Left ventricle myocardium inferior (tissue), 1 donor: ENCODE data around the gene ITIH5. TPM values are rescaled to one million over a fixed set of nuclear protein-coding genes. Genes with fewer than 3 reads are reported as not detected.
"Not testable (repeated sequence)": the region's sequence is repeated elsewhere in the genome, so short reads cannot be mapped to it uniquely, and the experiment has no call there.

Experiments used
- DNase-seq: peaks from one replicate; pipeline ENCODE4 v3.0.0-alpha.2; 2020
- H3K27ac ChIP-seq: fragments of 200-600 bp; replicated peaks from 2 replicates; pipeline ENCODE4 v1.8.0; 2021
- H3K27me3 ChIP-seq: fragments of 200-600 bp; 2 replicates; pipeline ENCODE4 v1.8.0; 2021; ENCODE audit warnings: low read depth
- H3K36me3 ChIP-seq: fragments of 200-600 bp; 2 replicates; pipeline ENCODE4 v1.8.0; 2021
- H3K4me1 ChIP-seq: fragments of 200-600 bp; 2 replicates; pipeline ENCODE4 v1.8.0; 2021
- H3K4me3 ChIP-seq: fragments of 200-600 bp; 2 replicates; pipeline ENCODE4 v1.8.0; 2021; ENCODE audit warnings: mild to moderate bottlenecking, moderate library complexity
- H3K9me3 ChIP-seq: fragments of 200-600 bp; replicated peaks from 2 replicates; pipeline ENCODE4 v1.8.0; 2021
- intact Hi-C: fragments of 100-400 bp; cut with micrococcal nuclease; formaldehyde crosslinking; loops from one replicate; pipeline ENCODE4 v1.11.0; 2022
- total RNA-seq: library from RNA; stranded (reverse); fragmentation: NEBNext Ultra II Directional; extraction: Animal tissue kit (Norgen Biotek cat#: 25700); gene quantifications from one replicate; pipeline ENCODE4 v1.2.1, GENCODE V29; 2021
- TF ChIP-seq, protein P1 (sequence below): fragments of 200-600 bp; IDR thresholded peaks from 2 replicates; pipeline ENCODE4 v1.8.0; 2021; ENCODE audit warnings: antibody characterized with exemption, mild to moderate bottlenecking, borderline replicate concordance
- donor health status: DM: no; HTN: yes; CAD: no; lungs with severe emphysema.

Gene ITIH5
- total RNA-seq, 1 donor from 2014 or later = 10.8 TPM

DNA sequence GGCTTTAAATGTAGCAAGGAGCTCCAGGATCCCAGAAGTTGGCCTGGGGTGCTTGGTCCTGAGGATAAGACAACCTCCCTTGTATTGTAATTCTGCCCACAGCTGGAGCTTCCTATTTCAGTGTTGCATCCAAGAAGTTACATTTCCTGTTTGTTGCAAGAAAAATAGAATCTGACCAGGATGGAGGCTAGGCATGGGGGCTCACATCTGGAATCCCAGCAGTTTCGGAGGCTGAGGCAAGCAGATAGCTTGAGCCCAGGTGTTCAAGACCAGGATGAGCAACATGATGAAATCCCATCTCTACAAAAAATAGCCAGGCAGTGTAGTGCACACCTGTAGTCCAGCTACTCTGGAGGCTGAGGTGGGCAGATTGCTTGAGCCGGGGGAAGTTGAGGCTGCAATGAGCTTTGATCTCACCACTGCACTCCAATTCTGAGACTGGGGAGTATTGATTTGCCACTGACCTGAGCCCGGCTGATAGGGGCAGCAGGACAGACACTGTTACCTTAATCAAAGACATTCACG lies 35.6 kb upstream of the ITIH5 start:
- peaks cover 1% of the 10 kb centered on the region for H3K4me1 ChIP-seq
- peaks cover 65% of the 10 kb centered on the region for H3K27me3 ChIP-seq
- no peak overlapping the region for H3K4me3 ChIP-seq
- DNase-seq = no peak
- TF ChIP-seq, protein P1, sequence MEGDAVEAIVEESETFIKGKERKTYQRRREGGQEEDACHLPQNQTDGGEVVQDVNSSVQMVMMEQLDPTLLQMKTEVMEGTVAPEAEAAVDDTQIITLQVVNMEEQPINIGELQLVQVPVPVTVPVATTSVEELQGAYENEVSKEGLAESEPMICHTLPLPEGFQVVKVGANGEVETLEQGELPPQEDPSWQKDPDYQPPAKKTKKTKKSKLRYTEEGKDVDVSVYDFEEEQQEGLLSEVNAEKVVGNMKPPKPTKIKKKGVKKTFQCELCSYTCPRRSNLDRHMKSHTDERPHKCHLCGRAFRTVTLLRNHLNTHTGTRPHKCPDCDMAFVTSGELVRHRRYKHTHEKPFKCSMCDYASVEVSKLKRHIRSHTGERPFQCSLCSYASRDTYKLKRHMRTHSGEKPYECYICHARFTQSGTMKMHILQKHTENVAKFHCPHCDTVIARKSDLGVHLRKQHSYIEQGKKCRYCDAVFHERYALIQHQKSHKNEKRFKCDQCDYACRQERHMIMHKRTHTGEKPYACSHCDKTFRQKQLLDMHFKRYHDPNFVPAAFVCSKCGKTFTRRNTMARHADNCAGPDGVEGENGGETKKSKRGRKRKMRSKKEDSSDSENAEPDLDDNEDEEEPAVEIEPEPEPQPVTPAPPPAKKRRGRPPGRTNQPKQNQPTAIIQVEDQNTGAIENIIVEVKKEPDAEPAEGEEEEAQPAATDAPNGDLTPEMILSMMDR = no peak
- intact Hi-C loops = no loop called here
- H3K9me3 ChIP-seq = no peaks in the 10 kb centered on the region
- H3K36me3 ChIP-seq = no peaks in the 10 kb centered on the region
- H3K27ac ChIP-seq = no peak overlapping the region

DNA sequence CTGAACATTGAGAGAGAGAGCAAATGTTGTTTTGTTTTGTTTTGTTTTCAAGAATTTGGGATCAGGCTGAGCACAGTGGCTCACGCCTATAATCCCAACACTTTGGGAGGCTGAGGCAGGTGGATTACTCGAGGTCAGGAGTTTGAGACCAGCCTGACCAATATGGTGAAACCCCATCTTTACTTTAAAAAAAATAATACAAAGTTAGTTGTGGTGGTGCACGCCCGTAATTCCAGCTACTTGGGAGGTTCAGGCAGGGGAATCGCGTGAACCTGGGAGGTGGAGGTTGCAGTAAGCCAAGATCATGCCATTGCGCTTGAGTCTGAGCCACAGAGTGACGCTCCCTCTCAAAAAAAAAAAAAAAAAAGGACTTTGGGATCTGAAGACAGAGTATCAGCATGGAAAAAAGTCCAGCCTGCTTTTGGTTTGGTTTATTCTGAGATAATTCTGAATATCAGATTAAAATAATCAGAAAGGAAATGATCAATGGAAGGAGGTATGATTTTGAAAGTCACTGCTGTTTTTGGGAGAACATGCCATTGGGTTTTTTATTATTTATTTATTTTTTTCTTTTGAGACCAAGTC lies 34.5 kb upstream of the ITIH5 start:
- Histone ChIP-seq H3K36me3 (no peaks in the 10 kb centered on the region), H3K4me1 (peaks cover 12% of the 10 kb centered on the region), H3K4me3 (no peak overlapping the region), H3K27me3 (peaks cover 54% of the 10 kb centered on the region), H3K9me3 (no peaks in the 10 kb centered on the region), H3K27ac (no peak overlapping the region)
- DNase-seq = no peak
- intact Hi-C loops = no loop called here
- TF ChIP-seq, protein P1 = no peak

DNA sequence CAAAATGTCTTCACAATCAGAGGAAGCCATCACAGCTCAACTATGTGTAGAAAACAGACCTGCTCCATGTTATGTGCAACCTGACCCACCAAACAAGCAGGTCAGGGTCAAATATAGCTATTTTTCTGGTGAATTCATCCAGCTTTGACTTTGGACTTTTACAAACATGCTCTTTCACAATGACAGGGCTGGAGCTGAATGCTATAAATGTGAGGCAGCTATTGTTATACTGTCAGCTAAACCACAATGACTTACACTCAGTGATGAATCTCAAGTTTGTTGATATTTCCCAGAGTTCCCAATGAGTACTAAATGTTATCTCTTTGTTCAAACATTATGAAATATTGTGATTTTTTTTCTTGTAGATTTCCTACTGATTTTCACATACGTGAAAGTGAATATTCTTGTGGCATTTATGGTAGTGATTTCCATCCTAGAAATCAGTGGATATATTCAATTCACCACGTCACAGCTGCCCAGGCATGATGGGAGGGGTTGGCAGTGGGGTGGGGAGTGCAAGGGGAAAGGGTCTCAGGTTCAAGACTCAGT lies 33.9 kb upstream of the ITIH5 start:
- no peaks in the 10 kb centered on the region for H3K36me3 ChIP-seq
- no peak overlapping the region for H3K4me3 ChIP-seq
- DNase-seq = no peak
- no peak overlapping the region for H3K27ac ChIP-seq
- intact Hi-C loops = no loop called here
- peaks cover 48% of the 10 kb centered on the region for H3K27me3 ChIP-seq
- TF ChIP-seq, protein P1 = no peak
- no peaks in the 10 kb centered on the region for H3K9me3 ChIP-seq
- H3K4me1 ChIP-seq = peaks cover 13% of the 10 kb centered on the region

DNA sequence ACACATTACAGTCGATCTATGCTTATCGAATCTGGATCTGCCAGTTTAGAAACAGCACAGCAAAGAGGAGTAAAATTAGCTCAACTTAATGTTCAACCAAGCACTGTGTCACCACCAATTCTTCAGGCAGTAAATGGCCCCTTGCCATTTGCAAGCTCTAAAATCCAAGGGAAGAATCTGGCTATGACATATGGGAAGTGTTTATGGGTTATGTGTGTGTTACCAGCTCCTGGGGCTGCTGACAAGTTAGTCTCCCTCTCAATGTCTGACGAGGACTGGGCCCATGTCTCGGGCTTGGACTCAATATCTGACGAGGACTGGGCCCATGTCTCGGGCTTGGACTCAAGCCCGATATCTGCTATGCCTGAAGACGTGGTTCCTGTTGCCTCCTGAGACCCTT lies 30.7 kb upstream of the ITIH5 start:
- no peak overlapping the region for H3K27ac ChIP-seq
- DNase-seq = no peak
- no peaks in the 10 kb centered on the region for H3K36me3 ChIP-seq
- peaks cover 10% of the 10 kb centered on the region for H3K9me3 ChIP-seq
- peaks cover 19% of the 10 kb centered on the region for H3K27me3 ChIP-seq
- TF ChIP-seq, protein P1 = no peak
- peaks cover 13% of the 10 kb centered on the region for H3K4me1 ChIP-seq
- intact Hi-C loops = no loop called here
- no peak overlapping the region for H3K4me3 ChIP-seq

DNA sequence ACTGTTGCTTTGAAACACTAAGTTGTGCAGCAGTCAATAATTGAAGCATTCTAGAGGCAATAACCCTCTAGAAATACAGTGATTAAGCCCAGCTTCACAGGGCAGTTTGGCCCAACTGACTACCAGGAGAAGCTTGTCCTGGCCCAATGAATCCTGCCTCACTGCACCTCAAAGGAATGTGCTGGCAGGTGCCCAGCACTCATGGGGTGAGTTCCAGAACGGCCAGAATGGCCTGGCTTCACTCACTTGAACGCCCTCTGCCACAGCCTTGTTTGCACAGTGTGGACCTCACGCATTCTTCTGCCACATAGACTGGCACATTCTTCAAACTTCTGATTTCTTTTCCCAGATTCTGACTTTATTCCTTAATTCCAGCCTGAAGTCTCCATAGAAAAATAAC lies 29.8 kb upstream of the ITIH5 start:
- Histone ChIP-seq H3K36me3 (no peaks in the 10 kb centered on the region), H3K27me3 (peaks cover 10% of the 10 kb centered on the region), H3K9me3 (peaks cover 18% of the 10 kb centered on the region), H3K4me1 (peaks cover 13% of the 10 kb centered on the region), H3K27ac (no peak overlapping the region), H3K4me3 (no peak overlapping the region)
- TF ChIP-seq, protein P1 = no peak
- intact Hi-C loops = no loop called here
- peak; percentile 55 for DNase-seq

DNA sequence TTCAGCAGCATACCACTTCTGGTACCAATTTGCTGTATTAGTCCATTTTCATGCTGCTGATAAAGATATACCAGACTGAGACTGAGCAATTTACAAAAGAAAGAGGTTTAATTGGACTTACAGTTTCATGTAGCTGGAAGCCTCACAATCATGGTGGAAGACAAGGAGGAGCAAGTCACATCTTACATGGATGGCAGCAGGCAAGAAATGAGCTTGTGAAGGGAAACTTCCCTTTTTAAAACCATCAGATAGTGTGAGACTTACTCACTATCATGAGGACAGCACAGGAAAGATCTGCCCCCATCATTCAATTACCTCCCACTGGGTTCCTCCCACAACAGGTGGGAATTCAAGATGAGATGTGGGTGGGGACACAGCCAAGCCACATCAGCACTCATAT lies 26.4 kb upstream of the ITIH5 start:
- H3K4me1 ChIP-seq = peaks cover 13% of the 10 kb centered on the region
- H3K27me3 ChIP-seq, H3K36me3 ChIP-seq, intact Hi-C loops, H3K27ac ChIP-seq, H3K4me3 ChIP-seq, DNase-seq: not testable (repeated sequence)
- H3K9me3 ChIP-seq = peaks cover 29% of the 10 kb centered on the region

DNA sequence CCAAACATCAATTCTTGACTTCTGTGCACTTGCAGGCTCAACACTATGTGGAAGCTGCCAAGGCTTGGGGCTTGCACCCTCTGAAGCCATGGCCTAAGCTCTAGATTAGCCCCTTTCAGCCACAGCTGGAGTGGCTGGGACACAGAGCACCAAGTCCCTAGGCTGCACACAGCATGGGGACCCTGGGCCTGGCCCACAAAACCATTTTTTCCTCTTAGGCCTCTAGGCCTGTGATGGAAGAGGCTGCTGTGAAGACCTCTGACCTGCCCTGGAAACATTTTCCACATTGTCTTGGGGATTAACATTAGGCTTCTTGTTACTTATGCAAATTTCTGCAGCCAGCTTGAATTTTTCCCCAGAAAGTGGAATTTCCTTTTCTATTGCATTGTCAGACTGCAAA lies 25.6 kb upstream of the ITIH5 start:
- DNase-seq, H3K4me3 ChIP-seq, H3K27ac ChIP-seq, intact Hi-C loops, H3K36me3 ChIP-seq, H3K27me3 ChIP-seq: not testable (repeated sequence)
- Histone ChIP-seq H3K4me1 (peaks cover 12% of the 10 kb centered on the region), H3K9me3 (peaks cover 29% of the 10 kb centered on the region)

DNA sequence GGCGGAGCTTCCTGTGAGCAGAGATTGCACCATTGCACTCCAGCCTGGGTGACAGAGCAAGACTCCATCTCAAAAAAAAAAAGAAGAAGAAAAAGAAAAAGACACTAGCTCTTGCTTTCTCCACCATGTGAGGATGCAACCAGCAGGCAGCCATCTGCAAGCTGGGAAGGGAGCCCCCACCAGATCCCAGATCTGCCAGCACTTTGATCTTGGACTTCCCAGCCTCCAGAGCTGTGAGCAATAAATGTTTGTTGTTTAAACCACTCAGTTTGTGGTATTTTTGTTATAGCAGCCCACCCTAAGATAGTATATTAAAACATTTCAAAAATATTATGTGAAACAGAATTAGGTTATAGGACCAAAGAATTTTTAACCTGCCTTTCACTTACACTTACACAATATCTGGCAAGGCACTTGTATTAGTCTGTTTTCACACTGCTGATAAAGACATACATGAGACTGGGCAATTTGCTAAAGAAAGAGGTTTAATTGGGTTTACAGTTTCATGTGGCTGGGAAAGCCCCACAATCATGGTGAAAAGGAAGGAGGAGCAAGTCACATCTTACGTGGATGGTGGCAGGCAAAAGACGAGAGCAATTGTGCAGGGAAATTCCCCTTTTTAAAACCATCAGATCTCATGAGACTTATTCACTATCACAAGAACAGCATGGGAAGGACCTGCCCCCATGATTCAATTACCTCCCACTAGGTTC lies 24.3 kb upstream of the ITIH5 start:
- DNase-seq, H3K4me3 ChIP-seq, H3K27ac ChIP-seq, H3K36me3 ChIP-seq, H3K27me3 ChIP-seq, H3K4me1 ChIP-seq, intact Hi-C loops: not testable (repeated sequence)
- peaks cover 29% of the 10 kb centered on the region for H3K9me3 ChIP-seq
